ENCODE data around the gene DPM3.
"Not testable (repeated sequence)": the region's sequence is repeated elsewhere in the genome, so short reads cannot be mapped to it uniquely, and the experiment has no call there.

Gene DPM3, protein sequence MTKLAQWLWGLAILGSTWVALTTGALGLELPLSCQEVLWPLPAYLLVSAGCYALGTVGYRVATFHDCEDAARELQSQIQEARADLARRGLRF

DNA sequence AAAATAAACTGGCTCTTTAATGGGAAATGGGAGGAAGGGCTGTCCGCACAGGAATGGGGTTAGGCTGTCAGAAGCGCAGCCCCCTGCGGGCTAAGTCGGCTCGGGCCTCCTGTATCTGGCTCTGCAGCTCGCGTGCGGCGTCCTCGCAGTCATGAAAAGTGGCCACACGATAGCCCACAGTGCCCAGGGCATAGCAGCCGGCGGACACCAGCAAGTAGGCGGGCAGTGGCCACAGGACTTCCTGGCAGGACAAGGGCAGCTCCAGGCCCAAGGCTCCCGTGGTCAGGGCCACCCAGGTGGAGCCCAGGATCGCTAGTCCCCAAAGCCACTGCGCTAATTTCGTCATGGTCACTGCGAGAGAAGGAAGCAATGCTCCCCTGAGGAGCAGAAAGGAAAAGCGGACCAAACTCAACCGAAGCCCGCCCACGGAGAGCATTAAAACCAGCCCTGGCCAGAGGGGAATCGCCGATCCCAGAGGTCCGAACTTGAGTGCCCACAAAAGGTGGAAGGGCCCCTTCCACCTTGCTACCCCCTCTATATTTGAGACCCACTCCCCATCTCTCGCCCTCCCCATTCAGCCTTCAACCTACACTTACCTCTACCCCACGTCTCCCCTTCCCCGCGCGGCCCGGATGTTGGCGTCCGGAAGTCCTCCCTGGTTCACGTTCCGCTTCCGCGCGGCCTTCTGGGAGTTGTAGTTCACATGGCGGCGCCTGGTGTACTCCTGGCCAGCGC is at the start of gene DPM3:
Gene DPM3 (minus strand): TSS at position 637 of the 735 bp plus-strand sequence. CDS start 291 bp downstream, at position 346.
- DNase-seq (ENCODE audit: extremely low read depth, low read depth): no peak
- TF ChIP-seq, protein P1, sequence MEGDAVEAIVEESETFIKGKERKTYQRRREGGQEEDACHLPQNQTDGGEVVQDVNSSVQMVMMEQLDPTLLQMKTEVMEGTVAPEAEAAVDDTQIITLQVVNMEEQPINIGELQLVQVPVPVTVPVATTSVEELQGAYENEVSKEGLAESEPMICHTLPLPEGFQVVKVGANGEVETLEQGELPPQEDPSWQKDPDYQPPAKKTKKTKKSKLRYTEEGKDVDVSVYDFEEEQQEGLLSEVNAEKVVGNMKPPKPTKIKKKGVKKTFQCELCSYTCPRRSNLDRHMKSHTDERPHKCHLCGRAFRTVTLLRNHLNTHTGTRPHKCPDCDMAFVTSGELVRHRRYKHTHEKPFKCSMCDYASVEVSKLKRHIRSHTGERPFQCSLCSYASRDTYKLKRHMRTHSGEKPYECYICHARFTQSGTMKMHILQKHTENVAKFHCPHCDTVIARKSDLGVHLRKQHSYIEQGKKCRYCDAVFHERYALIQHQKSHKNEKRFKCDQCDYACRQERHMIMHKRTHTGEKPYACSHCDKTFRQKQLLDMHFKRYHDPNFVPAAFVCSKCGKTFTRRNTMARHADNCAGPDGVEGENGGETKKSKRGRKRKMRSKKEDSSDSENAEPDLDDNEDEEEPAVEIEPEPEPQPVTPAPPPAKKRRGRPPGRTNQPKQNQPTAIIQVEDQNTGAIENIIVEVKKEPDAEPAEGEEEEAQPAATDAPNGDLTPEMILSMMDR (IDR thresholded peaks at IDR 0.05; ENCODE audit: low read depth, low read length): no peak

DNA sequence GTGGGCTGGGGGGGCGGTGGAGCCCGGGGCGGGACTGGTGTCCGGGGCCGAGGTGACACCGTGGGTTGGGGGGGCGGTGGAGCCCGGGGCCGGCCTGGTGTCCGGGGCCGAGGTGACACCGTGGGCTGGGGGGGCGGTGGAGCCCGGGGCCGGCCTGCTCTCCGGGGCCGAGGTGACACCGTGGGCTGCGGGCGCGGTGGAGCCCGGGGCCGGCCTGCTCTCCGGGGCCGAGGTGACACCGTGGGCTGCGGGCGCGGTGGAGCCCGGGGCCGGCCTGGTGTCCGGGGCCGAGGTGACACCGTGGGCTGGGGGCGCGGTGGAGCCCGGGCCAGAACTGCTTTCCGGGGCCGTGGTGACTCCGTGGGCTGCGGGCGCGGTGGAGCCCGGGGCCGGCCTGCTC is 49.6 kb upstream of the DPM3 start:
- DNase-seq (ENCODE audit: extremely low read depth, low read depth): not testable (repeated sequence)

DNA sequence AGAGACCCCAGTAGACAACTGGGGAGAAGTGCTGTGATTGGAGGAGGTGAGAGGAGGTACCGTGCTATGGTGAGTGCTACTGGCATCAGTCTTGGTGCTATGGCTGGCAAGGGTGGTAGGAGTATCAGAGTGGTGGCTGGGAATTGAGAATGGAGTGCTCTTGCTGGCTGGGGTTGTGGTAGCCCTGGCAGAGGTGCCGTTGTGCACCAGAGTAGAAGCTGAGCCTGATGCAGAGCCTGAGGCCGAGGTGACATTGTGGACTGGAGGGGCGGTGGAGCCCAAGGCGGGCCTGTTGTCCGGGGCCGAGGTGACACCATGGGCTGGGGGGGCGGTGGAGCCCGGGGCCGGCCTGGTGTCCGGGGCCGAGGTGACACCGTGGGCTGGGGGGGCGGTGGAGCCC is 47.9 kb upstream of the DPM3 start:
- DNase-seq (ENCODE audit: extremely low read depth, low read depth): no peak
- TF ChIP-seq, protein P1 (IDR thresholded peaks at IDR 0.05; ENCODE audit: low read depth, low read length): no peak

DNA sequence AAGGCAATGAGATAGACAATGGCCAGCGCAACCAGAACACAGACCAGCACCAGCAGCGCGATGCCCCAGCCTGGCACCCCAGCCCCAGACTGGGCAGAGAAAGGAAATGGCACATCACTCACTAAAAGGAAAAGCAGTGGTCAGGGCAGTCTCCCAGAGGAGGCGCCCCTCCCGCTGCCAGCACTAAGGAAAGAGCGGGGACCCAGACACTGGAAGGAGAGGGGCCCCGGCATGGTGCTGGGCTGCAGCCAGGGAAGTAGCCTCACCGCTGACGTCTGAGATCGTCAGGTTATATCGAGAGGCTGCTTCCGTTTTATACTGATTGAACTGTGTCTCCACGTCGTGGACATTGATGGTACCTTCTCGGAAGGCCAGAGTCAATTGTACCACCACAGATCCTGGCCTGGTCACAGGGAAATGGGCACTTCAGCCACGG is 47.1 kb upstream of the DPM3 start:
- no peak for DNase-seq (ENCODE audit: extremely low read depth, low read depth)
- TF ChIP-seq, protein P1 (IDR thresholded peaks at IDR 0.05; ENCODE audit: low read depth, low read length): no peak

DNA sequence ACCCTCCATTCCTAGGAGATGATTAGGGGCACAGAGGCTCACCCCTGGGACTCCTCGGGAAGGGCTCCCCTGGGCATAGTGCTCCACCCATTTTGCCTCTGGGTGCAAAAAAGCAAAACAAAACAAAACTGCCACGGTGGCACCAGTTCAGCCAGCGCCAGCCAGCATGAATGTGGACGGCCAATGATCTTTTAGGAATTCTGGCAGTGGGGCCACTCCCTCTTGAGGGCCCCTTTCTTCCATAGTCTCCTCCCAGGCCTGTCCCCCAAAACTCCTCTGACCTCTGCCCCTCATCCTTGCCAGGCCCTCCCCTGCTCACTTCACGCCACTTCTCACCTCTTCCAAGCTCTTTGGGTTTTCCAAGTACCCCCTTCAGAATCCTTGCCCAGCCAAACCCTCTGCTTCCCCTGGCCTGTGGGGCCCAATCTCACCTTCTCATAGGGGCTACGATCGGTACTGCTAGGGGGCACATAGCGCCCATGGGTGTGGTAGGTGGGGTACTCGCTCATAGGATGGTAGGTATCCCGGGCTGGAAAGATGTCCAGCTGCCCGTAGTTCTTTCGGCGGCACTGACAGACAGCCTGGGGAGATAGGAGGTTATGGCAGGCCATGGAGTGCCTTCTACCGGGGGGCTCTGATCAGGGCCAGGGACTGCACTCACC is 46.6 kb upstream of the DPM3 start:
- DNase-seq (ENCODE audit: extremely low read depth, low read depth): no peak
- TF ChIP-seq, protein P1 (IDR thresholded peaks at IDR 0.05; ENCODE audit: low read depth, low read length): no peak

DNA sequence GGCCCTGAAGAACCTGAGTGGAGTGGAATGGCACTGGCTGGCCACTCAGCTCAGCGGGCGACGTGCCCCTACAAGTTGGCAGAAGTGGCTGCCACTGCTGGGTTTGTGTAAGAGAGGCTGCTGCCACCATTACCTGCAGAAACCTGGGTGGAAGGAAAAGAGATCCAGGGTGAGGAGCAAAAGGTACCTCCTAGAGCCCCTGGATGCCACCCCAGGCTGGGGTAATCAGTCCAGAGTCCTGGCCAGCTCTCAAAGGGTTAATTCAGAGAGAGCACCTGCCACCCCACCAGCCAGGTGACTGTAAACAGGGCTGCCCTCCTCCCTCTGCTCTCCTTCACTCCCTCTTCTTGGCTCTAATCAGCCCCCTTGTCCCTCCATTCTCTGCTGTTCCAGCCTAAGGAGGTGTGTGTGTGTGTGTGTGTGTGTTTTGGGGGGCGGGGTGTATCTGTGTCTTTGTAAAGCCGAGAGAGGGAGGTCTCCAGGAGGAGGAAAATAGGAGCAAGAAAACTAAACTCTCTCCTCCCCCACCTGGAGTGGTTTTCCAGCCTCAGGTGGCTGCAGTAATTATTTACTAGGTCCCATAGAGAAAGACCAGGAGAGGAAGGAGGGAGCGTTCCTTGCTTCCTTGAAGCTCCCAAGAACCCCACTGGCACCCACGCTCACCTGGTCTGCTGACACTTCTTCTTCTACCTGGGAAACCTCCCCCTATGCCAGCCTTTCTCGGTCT is 45.9 kb upstream of the DPM3 start:
- no peak for DNase-seq (ENCODE audit: extremely low read depth, low read depth)
- TF ChIP-seq, protein P1 (IDR thresholded peaks at IDR 0.05; ENCODE audit: low read depth, low read length): no peak

DNA sequence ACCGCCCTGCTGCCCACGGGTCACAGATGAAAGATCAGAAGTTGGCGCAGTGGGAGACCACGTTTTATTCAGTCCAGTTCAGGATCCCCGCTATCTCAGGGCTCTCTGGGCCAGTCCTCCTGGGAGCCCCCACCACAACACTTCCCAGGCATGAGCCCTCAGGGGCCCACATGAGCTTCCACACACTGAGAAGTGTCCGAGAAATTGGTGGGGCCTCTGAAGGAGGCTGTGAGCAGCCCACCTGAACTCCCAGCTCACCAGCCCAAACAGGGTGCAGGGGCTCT is 45.4 kb upstream of the DPM3 start:
- TF ChIP-seq, protein P1 (IDR thresholded peaks at IDR 0.05; ENCODE audit: low read depth, low read length): no peak
- no peak for DNase-seq (ENCODE audit: extremely low read depth, low read depth)

Measured in AG09319 (cell line).